Measurements from ENCODE around the gene RSKR.

GRCh38 chr17:28655160-28655559, 41.2 kb upstream of the RSKR start:
- TF ChIP-seq, protein P1, sequence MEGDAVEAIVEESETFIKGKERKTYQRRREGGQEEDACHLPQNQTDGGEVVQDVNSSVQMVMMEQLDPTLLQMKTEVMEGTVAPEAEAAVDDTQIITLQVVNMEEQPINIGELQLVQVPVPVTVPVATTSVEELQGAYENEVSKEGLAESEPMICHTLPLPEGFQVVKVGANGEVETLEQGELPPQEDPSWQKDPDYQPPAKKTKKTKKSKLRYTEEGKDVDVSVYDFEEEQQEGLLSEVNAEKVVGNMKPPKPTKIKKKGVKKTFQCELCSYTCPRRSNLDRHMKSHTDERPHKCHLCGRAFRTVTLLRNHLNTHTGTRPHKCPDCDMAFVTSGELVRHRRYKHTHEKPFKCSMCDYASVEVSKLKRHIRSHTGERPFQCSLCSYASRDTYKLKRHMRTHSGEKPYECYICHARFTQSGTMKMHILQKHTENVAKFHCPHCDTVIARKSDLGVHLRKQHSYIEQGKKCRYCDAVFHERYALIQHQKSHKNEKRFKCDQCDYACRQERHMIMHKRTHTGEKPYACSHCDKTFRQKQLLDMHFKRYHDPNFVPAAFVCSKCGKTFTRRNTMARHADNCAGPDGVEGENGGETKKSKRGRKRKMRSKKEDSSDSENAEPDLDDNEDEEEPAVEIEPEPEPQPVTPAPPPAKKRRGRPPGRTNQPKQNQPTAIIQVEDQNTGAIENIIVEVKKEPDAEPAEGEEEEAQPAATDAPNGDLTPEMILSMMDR (IDR thresholded peaks at IDR 0.05): no peak
- no peak for TF ChIP-seq POLR2A (IDR thresholded peaks at IDR 0.05)
